HEK293 (cell line): ENCODE data around the gene NRL.

Source experiments
- CTCF ChIA-PET: fragments of 350-600 bp; formaldehyde crosslinking; extraction: SDS; loops from one replicate; lab custom pipeline; 2021; ENCODE audit warnings: antibody characterized with exemption; lab: Yijun Ruan, JAX
- POLR2A ChIA-PET: fragments of 300-600 bp; formaldehyde crosslinking; extraction: SDS; loops from one replicate; lab custom pipeline; 2020; ENCODE audit warnings: antibody characterized with exemption, inconsistent platforms; lab: Yijun Ruan, JAX
- H3K27ac ChIP-seq: fragments of 200-500 bp; sonication (Bioruptor generic); 2 replicates; pipeline ENCODE4 v1.5.1; 2014; ENCODE audit warnings: low read depth, low read length, control low read depth, inconsistent platforms; ENCODE audit errors: extremely low read depth
- H3K36me3 ChIP-seq, 2 experiments: fragments of 200-500 bp in 1 of 2; sonication (Bioruptor generic) in 1 of 2; 1 replicate in 1 of 2; 2 replicates in 1 of 2; pipeline ENCODE4 v1.5.1; 2014 to 2017; ENCODE audit warnings: inconsistent platforms in 2 of 2, low read length in 2 of 2; ENCODE audit not compliant: control insufficient read depth in 2 of 2, insufficient read depth in 1 of 2
- H3K4me1 ChIP-seq: fragments of 200-500 bp; sonication (Bioruptor generic); 2 replicates; pipeline ENCODE4 v1.5.1; 2014; ENCODE audit warnings: mild to moderate bottlenecking, low read length, inconsistent platforms; ENCODE audit not compliant: control insufficient read depth, insufficient read depth
- H3K4me3 ChIP-seq: 2 replicates; pipeline ENCODE4 v1.5.1; 2011; ENCODE audit warnings: low read depth, mild to moderate bottlenecking, control low read depth, low read length, moderate library complexity
- H3K9me3 ChIP-seq: fragments of 200-500 bp; sonication (Bioruptor generic); 2 replicates; pipeline ENCODE4 v1.5.1; 2014; ENCODE audit warnings: low read depth, low read length, inconsistent platforms; ENCODE audit not compliant: control insufficient read depth, insufficient read depth
- GLI4 ChIP-seq: fragments of 450-650 bp; formaldehyde crosslinking; IDR thresholded peaks from 2 replicates; pipeline ENCODE4 v1.5.1; 2016; ENCODE audit warnings: missing biosample characterization, missing genetic modification characterization
- IKZF3 ChIP-seq: fragments of 450-650 bp; IDR thresholded peaks from 2 replicates; pipeline ENCODE4 v1.5.0; 2018; ENCODE audit warnings: missing biosample characterization, mild to moderate bottlenecking, missing genetic modification characterization, moderate library complexity
- KLF16 ChIP-seq: fragments of 450-650 bp; formaldehyde crosslinking; IDR thresholded peaks from 2 replicates; pipeline ENCODE4 v1.5.1; 2017; ENCODE audit warnings: missing biosample characterization, missing genetic modification characterization
- KLF9 ChIP-seq: fragments of 450-650 bp; formaldehyde crosslinking; IDR thresholded peaks from 2 replicates; pipeline ENCODE4 v1.5.1; 2016; ENCODE audit warnings: missing biosample characterization, missing genetic modification characterization, low read depth
- PRDM1 ChIP-seq: fragments of 450-650 bp; formaldehyde crosslinking; IDR thresholded peaks from 2 replicates; pipeline ENCODE4; 2016; ENCODE audit warnings: missing biosample characterization, missing genetic modification characterization
- SP3 ChIP-seq: fragments of 450-650 bp; formaldehyde crosslinking; IDR thresholded peaks from 2 replicates; pipeline ENCODE4 v1.5.1; 2016; ENCODE audit warnings: missing biosample characterization, missing genetic modification characterization
- TRIM28 ChIP-seq: IDR thresholded peaks from 2 replicates; pipeline ENCODE4 v1.6.1; 2011; ENCODE audit warnings: low read length, control low read depth, borderline replicate concordance
- WT1 ChIP-seq: fragments of 450-650 bp; formaldehyde crosslinking; IDR thresholded peaks from 2 replicates; pipeline ENCODE4 v1.5.1; 2016; ENCODE audit warnings: missing biosample characterization, missing genetic modification characterization
- ZBTB21 ChIP-seq: fragments of 450-650 bp; formaldehyde crosslinking; IDR thresholded peaks from 2 replicates; pipeline ENCODE4 v1.5.1; 2017; ENCODE audit warnings: missing biosample characterization, missing genetic modification characterization
- ZEB2 ChIP-seq: fragments of 450-650 bp; formaldehyde crosslinking; IDR thresholded peaks from 2 replicates; pipeline ENCODE4 v1.5.1; 2016; ENCODE audit warnings: missing biosample characterization, missing genetic modification characterization
- ZNF157 ChIP-seq: fragments of 450-650 bp; formaldehyde crosslinking; IDR thresholded peaks from 2 replicates; pipeline ENCODE4 v1.5.1; 2016; ENCODE audit warnings: missing biosample characterization, missing genetic modification characterization
- ZNF214 ChIP-seq: fragments of 450-650 bp; formaldehyde crosslinking; IDR thresholded peaks from 2 replicates; pipeline ENCODE4 v1.5.1; 2017; ENCODE audit warnings: missing biosample characterization, mild to moderate bottlenecking, missing genetic modification characterization, borderline replicate concordance
- ZNF366 ChIP-seq: fragments of 450-650 bp; formaldehyde crosslinking; conservative IDR thresholded peaks from 2 replicates; pipeline ENCODE4 v1.5.1; 2016; ENCODE audit warnings: missing biosample characterization, missing genetic modification characterization
- ZNF391 ChIP-seq: fragments of 450-650 bp; formaldehyde crosslinking; IDR thresholded peaks from 2 replicates; pipeline ENCODE4 v1.5.1; 2016; ENCODE audit warnings: low read depth, missing biosample characterization, missing genetic modification characterization, borderline replicate concordance
- ZNF423 ChIP-seq: fragments of 450-650 bp; formaldehyde crosslinking; IDR thresholded peaks from 2 replicates; pipeline ENCODE4 v1.5.1; 2016; ENCODE audit warnings: missing biosample characterization, missing genetic modification characterization
- ZNF600 ChIP-seq: fragments of 450-650 bp; formaldehyde crosslinking; IDR thresholded peaks from 2 replicates; pipeline ENCODE4 v1.5.1; 2016; ENCODE audit warnings: missing biosample characterization, missing genetic modification characterization
- ZNF610 ChIP-seq: fragments of 450-650 bp; formaldehyde crosslinking; IDR thresholded peaks from 2 replicates; pipeline ENCODE4 v1.5.1; 2016; ENCODE audit warnings: missing biosample characterization, missing genetic modification characterization, borderline replicate concordance
- ZNF791 ChIP-seq: fragments of 450-650 bp; formaldehyde crosslinking; IDR thresholded peaks from 2 replicates; pipeline ENCODE4 v1.5.1; 2016; ENCODE audit warnings: missing biosample characterization, missing genetic modification characterization
- TF ChIP-seq, protein P1 (sequence below): fragments of 450-650 bp; formaldehyde crosslinking; IDR thresholded peaks from 2 replicates; pipeline ENCODE4 v1.5.1; 2017; ENCODE audit warnings: missing biosample characterization, missing genetic modification characterization
- TF ChIP-seq, protein P2 (sequence below): fragments of 450-650 bp; formaldehyde crosslinking; IDR thresholded peaks from 2 replicates; pipeline ENCODE4 v1.5.1; 2016; ENCODE audit warnings: missing biosample characterization, missing genetic modification characterization
- TF ChIP-seq, protein P3 (sequence below): fragments of 450-650 bp; formaldehyde crosslinking; IDR thresholded peaks from 2 replicates; pipeline ENCODE4 v1.5.1; 2016; ENCODE audit warnings: missing biosample characterization, missing genetic modification characterization

NRL gene

DNA sequence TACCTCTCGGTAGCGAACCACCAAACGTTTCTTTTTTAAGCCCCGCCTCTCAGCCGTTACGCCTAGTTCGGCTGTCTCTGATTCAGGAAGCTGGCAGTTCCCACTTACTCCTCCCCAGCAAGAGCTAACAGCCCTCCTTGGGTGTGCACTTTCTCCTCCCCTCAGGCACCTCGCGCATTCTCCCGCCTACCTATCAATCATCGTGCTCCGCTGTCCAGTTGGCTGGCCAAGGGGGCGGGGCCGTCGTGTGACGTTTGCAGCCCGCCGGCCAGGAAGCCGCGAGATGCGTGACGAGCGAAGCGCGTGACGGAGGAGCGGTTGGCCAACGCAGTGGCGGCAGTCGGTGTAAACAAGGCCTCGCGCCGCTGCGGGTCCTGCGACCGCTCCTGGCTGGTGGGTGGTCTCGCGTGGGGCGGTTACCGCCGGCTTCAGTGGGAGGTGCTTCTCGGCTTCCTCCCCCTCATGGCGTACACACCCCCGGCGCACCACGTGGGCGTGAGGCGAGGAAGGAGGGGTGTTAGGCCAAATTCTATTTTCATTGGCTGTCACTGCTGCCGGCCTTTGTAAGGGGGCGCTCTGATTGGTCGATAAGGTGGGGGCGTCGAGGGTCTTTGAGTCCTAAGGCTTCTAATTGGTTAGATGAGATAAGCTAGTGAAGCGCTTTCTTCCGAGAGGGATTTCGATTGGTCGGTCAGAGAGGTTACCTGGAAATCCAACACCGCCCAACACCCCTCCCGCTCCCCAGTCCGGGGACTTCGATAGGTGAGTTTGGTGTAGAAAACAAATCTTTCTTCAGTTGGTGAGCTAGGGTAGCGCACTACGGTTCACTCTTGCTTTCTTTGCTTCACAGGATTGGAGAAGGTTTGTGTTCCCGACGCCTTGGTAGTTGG lies at the start of gene NRL, which contains the start of gene DCAF11 (continued):
- no peak for TF ChIP-seq ZNF157 (tag by site-specific recombination)

DNA sequence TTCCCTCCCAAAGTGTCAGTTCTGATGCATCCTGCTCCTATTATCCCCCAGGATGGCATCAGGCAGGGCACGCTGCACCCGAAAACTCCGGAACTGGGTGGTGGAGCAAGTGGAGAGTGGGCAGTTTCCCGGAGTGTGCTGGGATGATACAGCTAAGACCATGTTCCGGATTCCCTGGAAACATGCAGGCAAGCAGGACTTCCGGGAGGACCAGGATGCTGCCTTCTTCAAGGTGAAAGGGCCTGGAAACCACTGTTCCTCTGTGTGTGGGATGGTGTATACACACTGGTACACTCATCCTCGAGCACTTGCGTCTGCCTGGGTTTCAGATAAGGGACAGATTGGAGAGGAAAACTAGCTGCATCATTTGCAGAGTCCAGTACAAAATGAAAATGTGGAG lies 47.3 kb upstream of the NRL start:
- TF ChIP-seq, protein P1, sequence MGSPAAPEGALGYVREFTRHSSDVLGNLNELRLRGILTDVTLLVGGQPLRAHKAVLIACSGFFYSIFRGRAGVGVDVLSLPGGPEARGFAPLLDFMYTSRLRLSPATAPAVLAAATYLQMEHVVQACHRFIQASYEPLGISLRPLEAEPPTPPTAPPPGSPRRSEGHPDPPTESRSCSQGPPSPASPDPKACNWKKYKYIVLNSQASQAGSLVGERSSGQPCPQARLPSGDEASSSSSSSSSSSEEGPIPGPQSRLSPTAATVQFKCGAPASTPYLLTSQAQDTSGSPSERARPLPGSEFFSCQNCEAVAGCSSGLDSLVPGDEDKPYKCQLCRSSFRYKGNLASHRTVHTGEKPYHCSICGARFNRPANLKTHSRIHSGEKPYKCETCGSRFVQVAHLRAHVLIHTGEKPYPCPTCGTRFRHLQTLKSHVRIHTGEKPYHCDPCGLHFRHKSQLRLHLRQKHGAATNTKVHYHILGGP = no peak
- TF ChIP-seq KLF16 (tag by site-specific recombination) (no peak), ZNF600 (tag by site-specific recombination) (peak; percentile 40; the same call in 1 of the 2 replicates)
- H3K27ac ChIP-seq = no peak overlapping the region
- H3K9me3 ChIP-seq = no peaks in the 10 kb centered on the region
- peaks cover 11 to 73% of the 10 kb centered on the region in 2 experiments for H3K36me3 ChIP-seq
- ChIA-PET POLR2A (interaction anchor here (0.7 to 3.8 kb wide), 9 partner anchors 9 to 109 kb away, joined by 3 to 44 read pairs (median 9); partner anchors contain the start of genes CHMP4A, DCAF11, IPO4 and NRL), CTCF (interaction anchor here (0.7 to 3.9 kb wide), 14 partner anchors 13 to 135 kb away, joined by 3 to 34 read pairs (median 8); partner anchors contain the start of genes IPO4, PSME2, RNF31 and TINF2)
- H3K4me1 ChIP-seq = peaks cover 5% of the 10 kb centered on the region
- no peak overlapping the region for H3K4me3 ChIP-seq

DNA sequence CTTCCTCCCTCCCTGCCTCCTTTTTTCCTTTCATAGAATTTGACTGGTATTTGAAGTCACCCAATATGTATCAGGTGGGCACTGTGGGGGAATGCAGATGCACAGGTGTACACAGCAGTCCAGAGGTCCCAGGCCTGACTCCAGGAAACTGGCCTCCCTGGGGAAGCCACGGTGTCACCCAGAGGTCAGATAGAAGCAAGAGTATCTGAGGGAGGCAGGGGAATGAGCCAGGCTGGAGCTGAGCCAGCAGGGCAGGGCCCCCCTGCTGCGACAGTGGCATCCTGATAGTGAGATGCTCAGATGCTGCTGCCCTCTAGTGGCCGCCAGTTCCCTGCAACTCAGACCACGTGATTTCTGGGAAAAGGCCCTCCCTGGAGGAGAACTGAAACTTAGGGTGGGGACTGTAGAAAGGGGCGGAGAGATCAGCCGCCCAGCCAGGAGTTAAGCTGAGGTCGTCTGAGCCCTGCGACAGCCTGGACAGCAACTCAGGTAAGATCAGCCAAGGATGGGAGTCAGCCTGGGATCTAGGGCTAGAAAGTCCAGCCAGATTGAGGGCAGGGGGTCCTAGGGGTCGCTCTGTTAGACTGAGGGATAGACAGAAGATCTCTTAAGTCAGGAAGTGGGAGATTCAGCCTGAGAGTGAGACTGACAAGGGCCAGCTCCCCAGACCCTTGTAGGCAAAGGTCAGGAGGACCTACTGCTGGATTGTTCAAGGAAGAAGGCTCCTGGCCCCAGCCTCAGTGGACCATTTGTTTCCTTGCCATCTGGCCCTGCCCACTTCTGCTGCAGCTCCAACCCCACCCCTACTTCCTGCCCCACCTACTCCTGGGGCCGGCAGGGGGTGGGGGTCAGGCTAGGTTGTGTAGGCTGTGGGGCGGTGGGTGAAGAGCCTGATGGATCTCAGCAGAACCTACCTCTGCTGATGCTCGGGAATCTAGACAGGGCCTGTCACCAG lies 46.4 kb upstream of the NRL start, which contains the start of gene IRF9:
TSS of gene IRF9 (plus strand) at position 416 of the 955 bp plus-strand sequence. CDS start 880 bp downstream, outside the sequence.
- POLR2A ChIA-PET = interaction anchor here (0.7 to 3.8 kb wide), 19 partner anchors 9 to 110 kb away, joined by 3 to 44 read pairs (median 8); partner anchors contain the start of genes CHMP4A, DCAF11, EMC9 and IPO4
- Histone ChIP-seq H3K9me3 (no peaks in the 10 kb centered on the region), H3K4me3 (peak within 1 kb of the TSS; percentile 46), H3K27ac (0 out of 2 replicates have a peak within 1 kb of the TSS, but pooled peaks have one; percentile 13), H3K36me3 (peaks cover 19 to 75% of the 10 kb centered on the region in 2 experiments), H3K4me1 (peaks cover 5% of the 10 kb centered on the region)
- CTCF ChIA-PET = interaction anchor here (0.7 to 3.9 kb wide), 32 partner anchors 10 to 149 kb away, joined by 3 to 34 read pairs (median 4); partner anchors contain the start of genes DCAF11, EMC9, IPO4 and NRL
- TF ChIP-seq ZNF366 (tag by site-specific recombination) = peak; percentile 54
- TF ChIP-seq KLF9 = peak; percentile 9; the same call in 1 of the 2 replicates
- peak; percentile 74 for TF ChIP-seq TRIM28
- TF ChIP-seq ZNF423 = peak; percentile 62; the same call in 1 of the 2 replicates
- TF ChIP-seq GLI4 = no peak
- TF ChIP-seq PRDM1 (tag by site-specific recombination) = peak; percentile 61; the same call in 1 of the 2 replicates
- TF ChIP-seq, protein P2, sequence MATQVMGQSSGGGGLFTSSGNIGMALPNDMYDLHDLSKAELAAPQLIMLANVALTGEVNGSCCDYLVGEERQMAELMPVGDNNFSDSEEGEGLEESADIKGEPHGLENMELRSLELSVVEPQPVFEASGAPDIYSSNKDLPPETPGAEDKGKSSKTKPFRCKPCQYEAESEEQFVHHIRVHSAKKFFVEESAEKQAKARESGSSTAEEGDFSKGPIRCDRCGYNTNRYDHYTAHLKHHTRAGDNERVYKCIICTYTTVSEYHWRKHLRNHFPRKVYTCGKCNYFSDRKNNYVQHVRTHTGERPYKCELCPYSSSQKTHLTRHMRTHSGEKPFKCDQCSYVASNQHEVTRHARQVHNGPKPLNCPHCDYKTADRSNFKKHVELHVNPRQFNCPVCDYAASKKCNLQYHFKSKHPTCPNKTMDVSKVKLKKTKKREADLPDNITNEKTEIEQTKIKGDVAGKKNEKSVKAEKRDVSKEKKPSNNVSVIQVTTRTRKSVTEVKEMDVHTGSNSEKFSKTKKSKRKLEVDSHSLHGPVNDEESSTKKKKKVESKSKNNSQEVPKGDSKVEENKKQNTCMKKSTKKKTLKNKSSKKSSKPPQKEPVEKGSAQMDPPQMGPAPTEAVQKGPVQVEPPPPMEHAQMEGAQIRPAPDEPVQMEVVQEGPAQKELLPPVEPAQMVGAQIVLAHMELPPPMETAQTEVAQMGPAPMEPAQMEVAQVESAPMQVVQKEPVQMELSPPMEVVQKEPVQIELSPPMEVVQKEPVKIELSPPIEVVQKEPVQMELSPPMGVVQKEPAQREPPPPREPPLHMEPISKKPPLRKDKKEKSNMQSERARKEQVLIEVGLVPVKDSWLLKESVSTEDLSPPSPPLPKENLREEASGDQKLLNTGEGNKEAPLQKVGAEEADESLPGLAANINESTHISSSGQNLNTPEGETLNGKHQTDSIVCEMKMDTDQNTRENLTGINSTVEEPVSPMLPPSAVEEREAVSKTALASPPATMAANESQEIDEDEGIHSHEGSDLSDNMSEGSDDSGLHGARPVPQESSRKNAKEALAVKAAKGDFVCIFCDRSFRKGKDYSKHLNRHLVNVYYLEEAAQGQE (tag by site-specific recombination) = peak; percentile 66
- TF ChIP-seq ZNF391 (tag by site-specific recombination) = peak; percentile 59; the same call in 1 of the 2 replicates
- peak; percentile 72 for TF ChIP-seq WT1 (tag by site-specific recombination)
- TF ChIP-seq ZNF791 (tag by site-specific recombination) = no peak
- peak; percentile 77 for TF ChIP-seq ZBTB21 (tag by site-specific recombination)
- peak; percentile 76; the same call in 1 of the 2 replicates for TF ChIP-seq ZNF610 (tag by site-specific recombination)
- peak; percentile 85 for TF ChIP-seq SP3
- TF ChIP-seq, protein P3, sequence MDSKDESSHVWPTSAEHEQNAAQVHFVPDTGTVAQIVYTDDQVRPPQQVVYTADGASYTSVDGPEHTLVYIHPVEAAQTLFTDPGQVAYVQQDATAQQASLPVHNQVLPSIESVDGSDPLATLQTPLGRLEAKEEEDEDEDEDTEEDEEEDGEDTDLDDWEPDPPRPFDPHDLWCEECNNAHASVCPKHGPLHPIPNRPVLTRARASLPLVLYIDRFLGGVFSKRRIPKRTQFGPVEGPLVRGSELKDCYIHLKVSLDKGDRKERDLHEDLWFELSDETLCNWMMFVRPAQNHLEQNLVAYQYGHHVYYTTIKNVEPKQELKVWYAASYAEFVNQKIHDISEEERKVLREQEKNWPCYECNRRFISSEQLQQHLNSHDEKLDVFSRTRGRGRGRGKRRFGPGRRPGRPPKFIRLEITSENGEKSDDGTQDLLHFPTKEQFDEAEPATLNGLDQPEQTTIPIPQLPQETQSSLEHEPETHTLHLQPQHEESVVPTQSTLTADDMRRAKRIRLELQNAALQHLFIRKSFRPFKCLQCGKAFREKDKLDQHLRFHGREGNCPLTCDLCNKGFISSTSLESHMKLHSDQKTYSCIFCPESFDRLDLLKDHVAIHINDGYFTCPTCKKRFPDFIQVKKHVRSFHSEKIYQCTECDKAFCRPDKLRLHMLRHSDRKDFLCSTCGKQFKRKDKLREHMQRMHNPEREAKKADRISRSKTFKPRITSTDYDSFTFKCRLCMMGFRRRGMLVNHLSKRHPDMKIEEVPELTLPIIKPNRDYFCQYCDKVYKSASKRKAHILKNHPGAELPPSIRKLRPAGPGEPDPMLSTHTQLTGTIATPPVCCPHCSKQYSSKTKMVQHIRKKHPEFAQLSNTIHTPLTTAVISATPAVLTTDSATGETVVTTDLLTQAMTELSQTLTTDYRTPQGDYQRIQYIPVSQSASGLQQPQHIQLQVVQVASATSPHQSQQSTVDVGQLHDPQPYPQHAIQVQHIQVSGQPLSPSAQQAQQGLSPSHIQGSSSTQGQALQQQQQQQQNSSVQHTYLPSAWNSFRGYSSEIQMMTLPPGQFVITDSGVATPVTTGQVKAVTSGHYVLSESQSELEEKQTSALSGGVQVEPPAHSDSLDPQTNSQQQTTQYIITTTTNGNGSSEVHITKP (tag by site-specific recombination) = peak; percentile 50
- TF ChIP-seq ZNF214 (tag by site-specific recombination) = no peak
- peak; percentile 85 for TF ChIP-seq ZEB2 (tag by site-specific recombination)
- TF ChIP-seq IKZF3 (tag by site-specific recombination) = peak; percentile 88
